Body of pancreas (tissue), 4 donors: ENCODE measurements around the gene TCEANC2. TPM values are rescaled to one million over a fixed set of nuclear protein-coding genes. Genes with fewer than 3 reads are reported as not detected.

Source experiments
- ATAC-seq: fragments of 150-250 bp; one replicate; pipeline ENCODE4 v1.9.1; 2016
- DNase-seq, 4 donors: peaks; one replicate each; pipeline ENCODE4 v3.0.0-alpha.2; 2019
- H3K27ac ChIP-seq, 4 donors: fragments of 200-600 bp; sonication (generic); 1 replicate in 3 of 4; 2 replicates in 1 of 4; pipeline versions ENCODE4 v1.5.1 to v1.6.1; 2016 to 2019; ENCODE audit warnings: mild to moderate bottlenecking in 1 of 4, mixed read lengths in 1 of 4, moderate library complexity in 1 of 4
- H3K27me3 ChIP-seq, 2 donors: fragments of 200-600 bp; sonication (generic); one replicate each; pipeline ENCODE4 v1.6.0; 2016; ENCODE audit warnings: mild to moderate bottlenecking in 1 of 2
- H3K36me3 ChIP-seq, 2 donors: fragments of 200-600 bp; sonication (generic); replicated peaks in 1 of 2; 2 replicates each; pipeline ENCODE4 v1.5.1; 2016; ENCODE audit warnings: low read depth in 2 of 2; ENCODE audit not compliant: insufficient read depth in 1 of 2
- H3K4me1 ChIP-seq: fragments of 200-600 bp; sonication (generic); one replicate; pipeline ENCODE4 v1.6.0; 2016
- H3K4me3 ChIP-seq, 2 donors: fragments of 200-600 bp; sonication (generic); 1 replicate in 1 of 2; 2 replicates in 1 of 2; pipeline ENCODE4 v1.5.1; 2016 to 2019
- H3K9me3 ChIP-seq, 3 donors: fragments of 200-600 bp; sonication (generic); 1 replicate in 2 of 3; 2 replicates in 1 of 3; pipeline ENCODE4 v1.5.1; 2016
- POLR2A ChIP-seq, 3 donors: fragments of 450-650 bp; IDR thresholded peaks; one replicate each; pipeline ENCODE4 v1.6.1; 2016; ENCODE audit warnings: antibody characterized with exemption in 3 of 3, mild to moderate bottlenecking in 2 of 3
- WGBS, 2 donors: methylation state at CpG; one replicate each; pipeline ENCODE4 v1.1.5; 2017; 5-methylcytosine and 5-hydroxymethylcytosine counted together
- intact Hi-C: fragments of 100-400 bp; cut with DNase I; formaldehyde crosslinking; loops from one replicate; pipeline ENCODE4 v1.15.1; 2023
- total RNA-seq, 2 donors: library from RNA; depleted of rRNA; stranded (reverse); fragments of >200 nt; gene quantifications; one replicate each; pipeline ENCODE4 v1.1.0, GENCODE V29; 2016
- TF ChIP-seq, protein P1 (sequence below), 7 experiments: fragments of 450-650 bp in 4 of 7; fragments of 200-600 bp in 3 of 7; sonication (generic) in 3 of 7; IDR thresholded peaks; one replicate each; pipeline ENCODE4 v1.5.1; 2016 to 2019; ENCODE audit warnings: antibody characterized with exemption in 7 of 7

TCEANC2 gene
- total RNA-seq, 2 donors from 2014 or later, result 1.3 to 2.9 TPM

GRCh38 chr1:54120698-54121481 is 67.5 kb downstream of the TCEANC2 start:
- H3K27me3 ChIP-seq, result no peaks in the 10 kb centered on the region
- H3K27ac ChIP-seq, result peak overlapping the region in 2 of 4 donors; percentile 46 to 72
- H3K9me3 ChIP-seq, result no peaks in the 10 kb centered on the region
- 51% methylated on average over 27 to 33 of the region's 33 CpGs for WGBS, 2 donors
- TF ChIP-seq POLR2A (IDR thresholded peaks at IDR 0.05), result no peak
- TF ChIP-seq, protein P1, sequence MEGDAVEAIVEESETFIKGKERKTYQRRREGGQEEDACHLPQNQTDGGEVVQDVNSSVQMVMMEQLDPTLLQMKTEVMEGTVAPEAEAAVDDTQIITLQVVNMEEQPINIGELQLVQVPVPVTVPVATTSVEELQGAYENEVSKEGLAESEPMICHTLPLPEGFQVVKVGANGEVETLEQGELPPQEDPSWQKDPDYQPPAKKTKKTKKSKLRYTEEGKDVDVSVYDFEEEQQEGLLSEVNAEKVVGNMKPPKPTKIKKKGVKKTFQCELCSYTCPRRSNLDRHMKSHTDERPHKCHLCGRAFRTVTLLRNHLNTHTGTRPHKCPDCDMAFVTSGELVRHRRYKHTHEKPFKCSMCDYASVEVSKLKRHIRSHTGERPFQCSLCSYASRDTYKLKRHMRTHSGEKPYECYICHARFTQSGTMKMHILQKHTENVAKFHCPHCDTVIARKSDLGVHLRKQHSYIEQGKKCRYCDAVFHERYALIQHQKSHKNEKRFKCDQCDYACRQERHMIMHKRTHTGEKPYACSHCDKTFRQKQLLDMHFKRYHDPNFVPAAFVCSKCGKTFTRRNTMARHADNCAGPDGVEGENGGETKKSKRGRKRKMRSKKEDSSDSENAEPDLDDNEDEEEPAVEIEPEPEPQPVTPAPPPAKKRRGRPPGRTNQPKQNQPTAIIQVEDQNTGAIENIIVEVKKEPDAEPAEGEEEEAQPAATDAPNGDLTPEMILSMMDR (IDR thresholded peaks at IDR 0.05), result no peak
- H3K4me3 ChIP-seq, result no peak overlapping the region
- intact Hi-C loops, result loop anchor here (10.0 kb wide), 1 partner anchor 284 kb away; the partner anchor contains the start of gene SSBP3
- H3K4me1 ChIP-seq, result peaks cover 40% of the 10 kb centered on the region
- DNase-seq (no peak), ATAC-seq (no peak)
- H3K36me3 ChIP-seq, result no peaks in the 10 kb centered on the region

- DNase-seq (peak; percentile 81 to 87 (median 85)), ATAC-seq (peak; percentile 70)
- 5 to 6% methylated on average over 18 to 36 of the region's 36 CpGs for WGBS, 2 donors
- TF ChIP-seq, protein P1 (IDR thresholded peaks at IDR 0.05), result peak; percentile 71 to 88 (median 81)
- peak in 2 of 3 donors; percentile 43 to 61 for TF ChIP-seq POLR2A (IDR thresholded peaks at IDR 0.05)
- Histone ChIP-seq H3K27ac (peak overlapping the region in 3 of 4 donors; percentile 1 to 72 (median 46)), H3K4me1 (peaks cover 45% of the 10 kb centered on the region), H3K9me3 (no peaks in the 10 kb centered on the region), H3K36me3 (no peaks in the 10 kb centered on the region), H3K4me3 (no peak overlapping the region), H3K27me3 (no peaks in the 10 kb centered on the region)
- intact Hi-C loops, result loop anchor here (10.0 kb wide), 1 partner anchor 283 kb away; the partner anchor contains the start of gene SSBP3
These were observed 68.2 kb downstream of the TCEANC2 start for GRCh38 chr1:54121482-54122134.

DNA sequence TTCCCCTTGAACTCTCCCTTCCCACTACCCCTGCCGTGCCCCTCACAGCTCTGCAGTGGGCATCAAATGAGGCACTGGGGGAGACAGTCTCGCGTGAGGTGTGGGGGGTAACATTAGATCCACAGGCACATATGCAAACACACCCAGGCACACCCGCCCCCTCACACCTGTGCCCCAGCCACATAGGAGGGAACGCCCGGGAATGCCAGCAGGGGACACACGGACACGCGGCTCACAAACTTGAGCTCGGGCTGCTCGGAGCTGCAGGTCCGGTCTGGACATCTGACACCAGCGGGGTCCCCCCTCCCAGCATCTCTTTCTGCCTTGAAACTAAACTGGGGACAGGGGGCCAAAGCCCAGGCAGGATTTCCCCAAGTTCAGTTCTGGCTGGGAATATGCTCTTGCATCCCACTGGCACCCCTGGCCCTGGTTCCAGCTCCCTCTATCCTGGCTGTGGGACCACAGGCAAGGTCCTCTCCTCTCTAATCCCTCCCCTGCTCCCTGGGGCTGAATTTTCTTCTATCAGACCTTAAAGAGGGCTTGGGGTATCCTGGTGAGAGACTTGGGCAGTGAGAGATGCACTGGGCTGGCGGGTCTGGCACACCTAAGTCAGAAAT is 68.8 kb downstream of the TCEANC2 start:
- 47 to 66% methylated on average over 13 to 14 of the region's 14 CpGs for WGBS, 2 donors
- H3K27me3 ChIP-seq, result no peaks in the 10 kb centered on the region
- H3K36me3 ChIP-seq, result no peaks in the 10 kb centered on the region
- intact Hi-C loops, result loop anchor here (10.0 kb wide), 1 partner anchor 283 kb away; the partner anchor contains the start of gene SSBP3
- no peaks in the 10 kb centered on the region for H3K9me3 ChIP-seq
- no peak overlapping the region for H3K4me3 ChIP-seq
- H3K27ac ChIP-seq, result peak overlapping the region in 2 of 4 donors; percentile 46 to 72
- ATAC-seq (no peak), DNase-seq (peak in 2 of 4 donors; percentile 21 to 26)
- TF ChIP-seq, protein P1 (IDR thresholded peaks at IDR 0.05), result no peak
- no peak for TF ChIP-seq POLR2A (IDR thresholded peaks at IDR 0.05)
- peaks cover 45% of the 10 kb centered on the region for H3K4me1 ChIP-seq

GRCh38 chr1:54122992-54123391 is 69.6 kb downstream of the TCEANC2 start:
- Histone ChIP-seq H3K4me1 (peaks cover 45% of the 10 kb centered on the region), H3K36me3 (no peaks in the 10 kb centered on the region), H3K27ac (no peak overlapping the region), H3K4me3 (no peak overlapping the region), H3K27me3 (no peaks in the 10 kb centered on the region), H3K9me3 (no peaks in the 10 kb centered on the region)
- intact Hi-C loops, result loop anchor here (10.0 kb wide), 1 partner anchor 282 kb away; the partner anchor contains the start of gene SSBP3
- DNase-seq (no peak), ATAC-seq (no peak)
- TF ChIP-seq, protein P1 (IDR thresholded peaks at IDR 0.05), result no peak
- no peak for TF ChIP-seq POLR2A (IDR thresholded peaks at IDR 0.05)
- WGBS, 2 donors, result 96 to 98% methylated on average over 8 of the region's 8 CpGs
